GM06990 (cell line): ENCODE measurements around the gene TECR.
A peak's percentile ranks its signal among the peaks of the same experiment; 100 is the strongest.

Source experiments
- DNase-seq: peaks from one replicate; pipeline ENCODE4 v3.0.0-alpha.2; 2011; ENCODE audit not compliant: insufficient read length; ENCODE audit errors: extremely low read depth
- H3K27me3 ChIP-seq: replicated peaks from 2 replicates; pipeline ENCODE4 v1.6.0; 2011; ENCODE audit warnings: low read length; ENCODE audit not compliant: control insufficient read depth, insufficient read depth
- H3K36me3 ChIP-seq: 2 replicates; pipeline ENCODE4 v1.5.1; 2011; ENCODE audit warnings: low read length; ENCODE audit not compliant: control insufficient read depth, insufficient read depth
- H3K4me3 ChIP-seq: replicated peaks from 2 replicates; pipeline ENCODE4 v1.5.1; 2011; ENCODE audit warnings: low read depth, mild to moderate bottlenecking, control low read depth, low read length
- TF ChIP-seq, protein P1 (sequence below): IDR thresholded peaks from 2 replicates; pipeline ENCODE4 v1.5.1; 2011; ENCODE audit warnings: low read length, control low read depth, mild to moderate bottlenecking, inconsistent platforms; ENCODE audit not compliant: insufficient read depth, poor library complexity, severe bottlenecking

The TECR gene

GRCh38 chr19:14514215-14514863, 15.1 kb upstream of the TECR start:
- no peak overlapping the region for H3K4me3 ChIP-seq
- peaks cover 11% of the 10 kb centered on the region for H3K36me3 ChIP-seq

DNA sequence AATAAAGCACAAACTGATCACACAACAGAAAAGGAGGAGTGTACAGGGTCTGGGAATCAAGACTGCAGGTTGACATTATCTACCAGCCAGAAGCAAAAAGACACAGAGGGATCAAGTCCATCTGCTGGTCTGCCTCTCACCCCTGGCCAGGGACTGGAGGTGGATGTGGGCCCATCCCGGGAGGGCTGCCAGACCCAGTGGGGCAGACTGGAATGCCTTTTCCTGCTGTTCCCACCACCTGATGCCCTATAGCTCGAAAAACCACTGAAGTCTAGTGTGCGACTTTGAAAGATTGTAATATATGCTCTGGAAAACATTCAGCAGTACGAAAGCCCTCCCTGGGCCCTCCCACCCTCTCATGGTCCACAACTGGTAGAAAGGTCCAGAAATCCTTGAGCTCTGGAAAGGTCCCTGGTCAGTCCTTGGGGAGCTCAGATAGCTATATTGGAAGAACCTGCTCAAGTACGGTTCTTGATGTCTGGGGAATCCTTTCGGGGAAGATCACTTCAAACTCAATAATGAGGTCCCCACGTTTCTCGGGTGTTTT, 13.8 kb upstream of the TECR start:
- TF ChIP-seq, protein P1, sequence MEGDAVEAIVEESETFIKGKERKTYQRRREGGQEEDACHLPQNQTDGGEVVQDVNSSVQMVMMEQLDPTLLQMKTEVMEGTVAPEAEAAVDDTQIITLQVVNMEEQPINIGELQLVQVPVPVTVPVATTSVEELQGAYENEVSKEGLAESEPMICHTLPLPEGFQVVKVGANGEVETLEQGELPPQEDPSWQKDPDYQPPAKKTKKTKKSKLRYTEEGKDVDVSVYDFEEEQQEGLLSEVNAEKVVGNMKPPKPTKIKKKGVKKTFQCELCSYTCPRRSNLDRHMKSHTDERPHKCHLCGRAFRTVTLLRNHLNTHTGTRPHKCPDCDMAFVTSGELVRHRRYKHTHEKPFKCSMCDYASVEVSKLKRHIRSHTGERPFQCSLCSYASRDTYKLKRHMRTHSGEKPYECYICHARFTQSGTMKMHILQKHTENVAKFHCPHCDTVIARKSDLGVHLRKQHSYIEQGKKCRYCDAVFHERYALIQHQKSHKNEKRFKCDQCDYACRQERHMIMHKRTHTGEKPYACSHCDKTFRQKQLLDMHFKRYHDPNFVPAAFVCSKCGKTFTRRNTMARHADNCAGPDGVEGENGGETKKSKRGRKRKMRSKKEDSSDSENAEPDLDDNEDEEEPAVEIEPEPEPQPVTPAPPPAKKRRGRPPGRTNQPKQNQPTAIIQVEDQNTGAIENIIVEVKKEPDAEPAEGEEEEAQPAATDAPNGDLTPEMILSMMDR, result no peak
- no peak for DNase-seq
- H3K36me3 ChIP-seq, result peaks cover 11% of the 10 kb centered on the region
- H3K27me3 ChIP-seq, result no peaks in the 10 kb centered on the region
- H3K4me3 ChIP-seq, result no peak overlapping the region

More at GRCh38 chr19:14514215-14514863, 15.1 kb upstream of the TECR start:
- TF ChIP-seq, protein P1, result no peak
- no peak for DNase-seq
- H3K27me3 ChIP-seq, result no peaks in the 10 kb centered on the region

GRCh38 chr19:14516048-14516534, 13.3 kb upstream of the TECR start:
- H3K4me3 ChIP-seq, result peak overlapping the region; percentile 91
- TF ChIP-seq, protein P1, result no peak
- peaks cover 11% of the 10 kb centered on the region for H3K36me3 ChIP-seq
- H3K27me3 ChIP-seq, result no peaks in the 10 kb centered on the region
- DNase-seq, result no peak

- no peak for DNase-seq
- peaks cover 11% of the 10 kb centered on the region for H3K36me3 ChIP-seq
- peak overlapping the region; percentile 91 for H3K4me3 ChIP-seq
- TF ChIP-seq, protein P1, result no peak
- no peaks in the 10 kb centered on the region for H3K27me3 ChIP-seq
These were observed 12.5 kb upstream of the TECR start for GRCh38 chr19:14516746-14517438.

- Histone ChIP-seq H3K4me3 (peak overlapping the region; percentile 91), H3K36me3 (peaks cover 11% of the 10 kb centered on the region), H3K27me3 (no peaks in the 10 kb centered on the region)
- DNase-seq, result no peak
- TF ChIP-seq, protein P1, result no peak
These were observed 12.0 kb upstream of the TECR start for GRCh38 chr19:14517446-14517839.
